B cell (primary cell): ENCODE results near the gene C10orf90. TPM values are rescaled to one million over a fixed set of nuclear protein-coding genes. Genes with fewer than 3 reads are reported as not detected.

Experiments used
- ATAC-seq: fragments of 200-7000 bp; cut with Tn5 transposase; one replicate; pipeline ENCODE4 v1.10.0; 2021; ENCODE audit warnings: low read depth, mild to moderate bottlenecking, moderate number of reproducible peaks, moderate library complexity
- CTCF ChIA-PET: fragments of 350-600 bp; sonication (Branson Sonifier 250); formaldehyde crosslinking; loops from one replicate; lab custom pipeline; 2021; ENCODE audit warnings: antibody characterized with exemption, inconsistent platforms; lab: Charles Lee
- POLR2A ChIA-PET: fragments of 350-600 bp; sonication (Branson Sonifier 250); formaldehyde crosslinking; loops from one replicate; lab custom pipeline; 2021; ENCODE audit warnings: antibody characterized with exemption; lab: Charles Lee
- DNase-seq: peaks from one replicate; pipeline ENCODE4 v3.0.0; 2013
- H2AFZ ChIP-seq: 2 replicates; pipeline ENCODE4 v1.6.1; 2012; ENCODE audit warnings: mild to moderate bottlenecking, low read depth, low read length; ENCODE audit not compliant: insufficient read depth, poor library complexity, severe bottlenecking
- H3K27ac ChIP-seq, 2 donors: 1 replicate in 1 of 2; 2 replicates in 1 of 2; pipeline ENCODE4 v1.5.1; 2012 to 2013; ENCODE audit warnings: low read length in 2 of 2, mild to moderate bottlenecking in 2 of 2, moderate library complexity in 1 of 2
- H3K27me3 ChIP-seq, 4 experiments: fragments of 200-600 bp in 1 of 4; sonication (generic) in 1 of 4; replicated peaks in 1 of 4; 1 replicate in 2 of 4; 2 replicates in 2 of 4; pipeline versions ENCODE4 v1.6.1 to v1.7.0; 2013 to 2016; ENCODE audit warnings: low read length in 3 of 4, mild to moderate bottlenecking in 2 of 4, mixed read lengths in 1 of 4, moderate library complexity in 1 of 4; ENCODE audit not compliant: insufficient read depth in 4 of 4, control insufficient read depth in 3 of 4; ENCODE audit errors: control extremely low read depth in 1 of 4
- H3K36me3 ChIP-seq, 2 experiments: replicated peaks in 1 of 2; 1 replicate in 1 of 2; 2 replicates in 1 of 2; pipeline versions ENCODE4 v1.6.1 to v1.7.1; 2013; ENCODE audit warnings: low read length in 1 of 2; ENCODE audit not compliant: insufficient read depth in 2 of 2, control insufficient read depth in 1 of 2; ENCODE audit errors: control extremely low read depth in 1 of 2, extremely low read depth in 1 of 2
- H3K4me1 ChIP-seq, 2 donors: fragments of 200-600 bp in 1 of 2; sonication (generic) in 1 of 2; 1 replicate in 1 of 2; 2 replicates in 1 of 2; pipeline versions ENCODE4 v1.5.1 to v1.6.1; 2013 to 2017; ENCODE audit warnings: low read length in 2 of 2; ENCODE audit not compliant: control insufficient read depth in 2 of 2, insufficient read depth in 2 of 2
- H3K4me2 ChIP-seq: replicated peaks from 2 replicates; pipeline ENCODE3; 2012; ENCODE audit warnings: mild to moderate bottlenecking, low read depth, low read length; ENCODE audit not compliant: poor library complexity, severe bottlenecking
- H3K4me3 ChIP-seq, 5 experiments: fragments of 200-600 bp in 1 of 5; sonication (generic) in 1 of 5; 1 replicate in 3 of 5; 2 replicates in 2 of 5; pipeline versions ENCODE4 v1.5.1 to v1.7.0; 2011 to 2016; ENCODE audit warnings: low read length in 4 of 5, mild to moderate bottlenecking in 4 of 5, low read depth in 2 of 5, control low read depth in 1 of 5, moderate library complexity in 1 of 5; ENCODE audit not compliant: insufficient read depth in 1 of 5; ENCODE audit errors: control extremely low read depth in 1 of 5, extremely low read depth in 1 of 5
- H3K79me2 ChIP-seq: fragments of 200-600 bp; sonication (generic); one replicate; pipeline ENCODE4 v1.6.0; 2016; ENCODE audit warnings: low read length; ENCODE audit not compliant: control insufficient read depth, insufficient read depth
- H3K9ac ChIP-seq: fragments of 200-600 bp; sonication (generic); 2 replicates; pipeline ENCODE4 v1.6.1; 2017; ENCODE audit warnings: mild to moderate bottlenecking, low read length, moderate library complexity
- H3K9me3 ChIP-seq, 3 donors: one replicate each; pipeline versions ENCODE4 v1.6.1 to v1.7.1; 2013; ENCODE audit warnings: low read length in 2 of 3; ENCODE audit not compliant: control insufficient read depth in 2 of 3, insufficient read depth in 1 of 3; ENCODE audit errors: control extremely low read depth in 1 of 3
- H4K20me1 ChIP-seq: 2 replicates; pipeline ENCODE4 v1.6.0; 2012; ENCODE audit warnings: mild to moderate bottlenecking, low read length; ENCODE audit not compliant: insufficient read depth, control insufficient read depth, poor library complexity, severe bottlenecking
- H3K27ac Mint-ChIP-seq: one replicate; pipeline ENCODE4 v1.8.0; 2021; ENCODE audit warnings: mixed read lengths
- H3K27me3 Mint-ChIP-seq: one replicate; pipeline ENCODE4 v1.8.0; 2021; ENCODE audit warnings: mixed read lengths
- H3K4me1 Mint-ChIP-seq: one replicate; pipeline ENCODE4 v1.8.0; 2021; ENCODE audit warnings: mixed read lengths
- H3K4me3 Mint-ChIP-seq: one replicate; pipeline ENCODE4 v1.8.0; 2021; ENCODE audit warnings: mixed read lengths
- H3K9me3 Mint-ChIP-seq: one replicate; pipeline ENCODE4 v1.8.0; 2022; ENCODE audit warnings: mixed read lengths; ENCODE audit not compliant: insufficient read depth
- EZH2 ChIP-seq: IDR thresholded peaks from 2 replicates; pipeline ENCODE4 v1.6.1; 2012; ENCODE audit warnings: borderline replicate concordance, low read depth, mild to moderate bottlenecking, moderate library complexity, low read length; ENCODE audit not compliant: insufficient read depth, poor library complexity, severe bottlenecking
- WGBS: methylation state at CpG from one replicate; pipeline ENCODE4 v1.1.5; 2013; ENCODE audit warnings: missing lambda C conversion rate; ENCODE audit not compliant: insufficient coverage; 5-methylcytosine and 5-hydroxymethylcytosine counted together
- intact Hi-C: fragments of 100-400 bp; cut with micrococcal nuclease; formaldehyde crosslinking; loops from one replicate; pipeline ENCODE4 v1.10.0; 2022
- polyA plus RNA-seq: library from polyadenylated mRNA; depleted of rRNA; stranded (reverse); fragments of >200 nt; gene quantifications from 2 replicates; pipeline ENCODE4 v1.2.3, GENCODE V29; 2012
- total RNA-seq, 2 donors: library from RNA; stranded (reverse); fragments of 120-200 nt in 1 of 2; gene quantifications; 1 replicate in 1 of 2; 2 replicates in 1 of 2; pipeline versions ENCODE4 v1.2.3 to v1.2.4, GENCODE V29; 2013 to 2022
- TF ChIP-seq, protein P1 (sequence below): fragments of 200-600 bp; IDR thresholded peaks from one replicate; pipeline ENCODE4 v1.8.0; 2022; ENCODE audit warnings: antibody characterized with exemption, mild to moderate bottlenecking

C10orf90 gene
- total and polyA plus RNA-seq, 2 donors (not counting 1 experiment from before 2014, with no cell fraction given), result not detected

DNA sequence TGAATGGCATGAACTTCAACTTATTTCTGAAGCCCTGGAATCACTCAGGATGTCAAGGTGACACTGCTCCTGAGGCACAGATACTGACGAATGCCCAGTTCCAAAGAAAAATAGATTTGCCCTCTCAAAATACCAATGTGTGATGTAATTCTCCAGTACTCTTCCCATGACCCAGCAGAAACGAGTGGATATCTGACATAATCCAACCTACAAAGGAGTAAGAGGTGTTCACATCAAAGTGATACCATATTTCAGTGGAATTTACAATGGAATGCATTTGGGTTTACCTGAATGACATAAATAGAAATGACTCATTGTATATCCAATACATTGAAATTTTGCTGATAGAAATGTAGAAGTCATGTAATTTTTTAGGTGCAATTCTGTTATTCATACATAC is 161.3 kb downstream of the C10orf90 start:
- intact Hi-C loops, result no loop called here
- Histone ChIP-seq H3K4me2 (no peak overlapping the region), H3K27me3 (no peaks in the 10 kb centered on the region), H3K4me3 (no peak overlapping the region), H3K27ac (no peak overlapping the region), H4K20me1 (no peaks in the 10 kb centered on the region), H3K79me2 (no peaks in the 10 kb centered on the region), H3K9ac (no peak overlapping the region), H3K4me1 (no peaks in the 10 kb centered on the region), H3K9me3 (no peaks in the 10 kb centered on the region), H2AFZ (no peak overlapping the region), H3K36me3 (no peaks in the 10 kb centered on the region)
- ChIA-PET POLR2A (no interaction called here), CTCF (no interaction called here)
- TF ChIP-seq, protein P1, sequence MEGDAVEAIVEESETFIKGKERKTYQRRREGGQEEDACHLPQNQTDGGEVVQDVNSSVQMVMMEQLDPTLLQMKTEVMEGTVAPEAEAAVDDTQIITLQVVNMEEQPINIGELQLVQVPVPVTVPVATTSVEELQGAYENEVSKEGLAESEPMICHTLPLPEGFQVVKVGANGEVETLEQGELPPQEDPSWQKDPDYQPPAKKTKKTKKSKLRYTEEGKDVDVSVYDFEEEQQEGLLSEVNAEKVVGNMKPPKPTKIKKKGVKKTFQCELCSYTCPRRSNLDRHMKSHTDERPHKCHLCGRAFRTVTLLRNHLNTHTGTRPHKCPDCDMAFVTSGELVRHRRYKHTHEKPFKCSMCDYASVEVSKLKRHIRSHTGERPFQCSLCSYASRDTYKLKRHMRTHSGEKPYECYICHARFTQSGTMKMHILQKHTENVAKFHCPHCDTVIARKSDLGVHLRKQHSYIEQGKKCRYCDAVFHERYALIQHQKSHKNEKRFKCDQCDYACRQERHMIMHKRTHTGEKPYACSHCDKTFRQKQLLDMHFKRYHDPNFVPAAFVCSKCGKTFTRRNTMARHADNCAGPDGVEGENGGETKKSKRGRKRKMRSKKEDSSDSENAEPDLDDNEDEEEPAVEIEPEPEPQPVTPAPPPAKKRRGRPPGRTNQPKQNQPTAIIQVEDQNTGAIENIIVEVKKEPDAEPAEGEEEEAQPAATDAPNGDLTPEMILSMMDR, result no peak
- no peak for TF ChIP-seq EZH2
- Mint-ChIP-seq H3K9me3 (no peaks in the 10 kb centered on the region), H3K4me1 (no peaks in the 10 kb centered on the region), H3K4me3 (no peak overlapping the region), H3K27me3 (no peaks in the 10 kb centered on the region), H3K27ac (no peak overlapping the region)
- WGBS, result 100% methylated on average over 1 of the region's 2 CpGs
- no peak for DNase-seq
- ATAC-seq, result no peak

DNA sequence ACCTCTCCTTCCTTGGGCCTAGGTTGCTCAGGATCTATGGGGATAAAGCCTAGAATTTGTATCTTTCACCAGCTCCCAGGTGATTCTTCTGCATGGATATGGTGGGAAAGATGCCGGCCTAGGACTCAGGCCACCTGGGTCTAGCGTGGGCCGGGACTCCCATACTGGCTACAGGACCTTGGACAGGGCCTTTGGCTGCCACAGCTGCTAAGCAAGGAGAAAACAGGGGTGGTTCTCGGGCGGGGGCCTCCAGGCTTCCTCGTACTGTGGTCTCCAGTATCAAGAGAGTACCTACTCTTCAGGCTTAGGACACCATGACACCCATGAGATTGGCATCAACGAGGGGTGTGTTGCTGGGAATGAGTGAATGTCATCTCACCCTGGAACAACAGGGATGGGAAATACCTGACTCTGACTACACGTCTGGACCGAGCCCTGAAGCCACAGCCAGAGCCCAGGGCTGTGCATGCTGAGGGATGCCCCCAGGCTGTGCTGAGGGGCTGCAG is 161.9 kb downstream of the C10orf90 start:
- POLR2A ChIA-PET, result no interaction called here
- TF ChIP-seq, protein P1, result no peak
- no peak for TF ChIP-seq EZH2
- Histone ChIP-seq H3K4me2 (no peak overlapping the region), H3K9ac (no peak overlapping the region), H3K4me1 (no peaks in the 10 kb centered on the region), H3K4me3 (no peak overlapping the region), H3K9me3 (no peaks in the 10 kb centered on the region), H4K20me1 (no peaks in the 10 kb centered on the region), H2AFZ (no peak overlapping the region), H3K27ac (no peak overlapping the region), H3K36me3 (no peaks in the 10 kb centered on the region), H3K79me2 (no peaks in the 10 kb centered on the region), H3K27me3 (no peaks in the 10 kb centered on the region)
- H3K4me3 Mint-ChIP-seq, result no peak overlapping the region
- CTCF ChIA-PET, result no interaction called here
- DNase-seq (no peak), ATAC-seq (no peak)
- H3K27me3 Mint-ChIP-seq, result no peaks in the 10 kb centered on the region
- no peaks in the 10 kb centered on the region for H3K4me1 Mint-ChIP-seq
- H3K27ac Mint-ChIP-seq, result no peak overlapping the region
- H3K9me3 Mint-ChIP-seq, result no peaks in the 10 kb centered on the region
- 74% methylated on average over 6 of the region's 9 CpGs for WGBS
- intact Hi-C loops, result no loop called here
